NT2/D1 (cell line): ENCODE data around the gene SUMO3.

ENCODE experiments used
- SUZ12 ChIP-seq: IDR thresholded peaks from 2 replicates; pipeline ENCODE4 v1.6.1; 2011; ENCODE audit not compliant: insufficient read length, insufficient read depth; ENCODE audit errors: extremely low read depth
- YY1 ChIP-seq: IDR thresholded peaks from 2 replicates; pipeline ENCODE4 v1.6.1; 2011; ENCODE audit not compliant: insufficient read length, insufficient read depth
- ZNF274 ChIP-seq: IDR thresholded peaks from 2 replicates; pipeline ENCODE4 v1.6.1; 2011; ENCODE audit warnings: mild to moderate bottlenecking, low read depth, low read length

DNA sequence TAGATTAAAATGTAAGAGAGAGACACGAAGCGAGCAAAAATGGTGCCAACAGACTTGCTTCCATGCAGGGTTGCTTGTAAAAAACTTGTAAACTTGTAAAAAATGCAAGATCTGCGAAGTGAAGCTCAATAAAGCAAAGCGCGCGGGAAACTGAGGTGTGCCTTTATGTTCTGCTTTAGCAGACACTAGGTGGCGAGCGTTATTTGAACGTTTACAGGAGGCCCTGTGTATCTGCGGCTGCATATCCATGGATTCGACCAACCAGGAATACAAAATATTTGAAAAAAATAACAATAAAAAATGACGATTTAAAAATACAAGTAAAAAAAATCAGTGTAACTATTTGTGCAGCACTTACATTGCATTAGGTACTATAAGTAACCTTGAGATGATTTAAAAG is 17.8 kb downstream of the SUMO3 start:
- TF ChIP-seq ZNF274 (no peak), YY1 (no peak), SUZ12 (no peak)
